ENCODE data around the gene PTK7. TPM values are rescaled to one million over a fixed set of nuclear protein-coding genes. Genes with fewer than 3 reads are reported as not detected.

PTK7 gene
- total and polyA plus RNA-seq, 2 donors (not counting 3 experiments of a cell fraction or from before 2014, with no cell fraction given) = 41.9 to 65.6 TPM

DNA sequence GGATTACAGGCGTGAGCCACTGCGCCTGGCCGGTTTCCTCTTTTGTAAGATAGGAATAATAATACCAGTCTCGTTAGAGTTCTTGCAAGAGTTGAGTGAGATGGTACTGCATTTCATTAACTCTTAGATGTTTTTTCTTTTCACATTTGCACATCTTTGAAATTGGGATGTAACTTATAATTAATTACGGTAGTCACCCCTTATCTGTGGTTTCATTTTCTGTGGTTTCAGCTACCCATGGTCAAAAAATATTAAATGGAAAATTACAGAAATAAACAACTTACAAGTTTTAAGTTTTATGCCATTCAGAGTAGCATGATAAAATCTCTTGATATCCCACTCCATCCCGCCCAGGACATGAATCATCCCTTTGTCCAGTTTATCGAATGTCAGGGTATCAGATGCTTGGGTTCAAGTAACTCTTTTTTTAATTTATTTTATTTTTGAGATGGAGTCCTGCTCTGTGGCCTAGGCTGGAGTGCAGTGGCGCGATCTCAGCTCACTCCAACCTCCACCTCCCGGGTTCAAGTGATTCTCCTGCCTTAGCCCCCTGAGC, 15.4 kb downstream of the PTK7 start:
- Histone ChIP-seq H3K9me3 (replicated peaks; ENCODE audit: control insufficient read depth, insufficient read depth, low read length) (no peaks in the 10 kb centered on the region), H3K4me2 (ENCODE audit: insufficient read depth, low read length) (peak overlapping the region; percentile 57), H3K4me1 (ENCODE audit: control insufficient read depth, extremely low read depth, insufficient read depth, low read length) (peaks cover 10% of the 10 kb centered on the region), H3K9ac (replicated peaks; ENCODE audit: extremely low read depth, insufficient read depth, low read length) (no peak overlapping the region), H3K27ac (ENCODE audit: insufficient read depth, low read depth, low read length) (no peak overlapping the region), H3K9me1 (replicated peaks; ENCODE audit: control insufficient read depth, extremely low read depth, insufficient read depth, low read length) (no peaks in the 10 kb centered on the region), H4K20me1 (replicated peaks; ENCODE audit: control insufficient read depth, extremely low read depth, insufficient read depth, low read length) (no peaks in the 10 kb centered on the region), H2AFZ (ENCODE audit: low read depth, low read length) (no peak overlapping the region), H3K36me3 (ENCODE audit: control insufficient read depth in 2 of 2, extremely low read depth in 1 of 2, insufficient read depth in 2 of 2, low read length in 2 of 2) (no peaks in the 10 kb centered on the region), H3K27me3 (ENCODE audit: control insufficient read depth in 2 of 2, insufficient read depth in 2 of 2, low read length in 2 of 2) (no peaks in the 10 kb centered on the region), H3K79me2 (ENCODE audit: control insufficient read depth, insufficient read depth, low read length) (no peaks in the 10 kb centered on the region), H3K4me3 (replicated peaks in 1 of 3; ENCODE audit: insufficient read depth in 1 of 3, low read depth in 1 of 3, low read length in 3 of 3) (no peak overlapping the region)
- dilution Hi-C loops (cut with MboI; ENCODE audit: extremely low pct_ligation_motif_present, low sequenced_read_pairs) = no loop called here
- intact Hi-C loops (cut with micrococcal nuclease) = loop anchor here (5.0 kb wide), 1 partner anchor 1084 kb away; no protein-coding TSS in a partner anchor
- no TSS peak for BruUV-seq (replicated peaks)
- CTCF ChIA-PET = interaction anchor here (1.4 kb wide), 1 partner anchor 52 kb away, joined by 5 read pairs; no protein-coding TSS in a partner anchor
- POLR2A ChIA-PET = no interaction called here
- TF ChIP-seq MYC (IDR thresholded peaks at IDR 0.05; ENCODE audit: low read depth, low read length) (no peak), GATA2 (IDR thresholded peaks at IDR 0.05; ENCODE audit: insufficient read depth, insufficient read length, low read depth, low read length) (peak; percentile 29)
- DNase-seq (ENCODE audit: low read depth, low spot score) (no peak), FAIRE-seq (no peak)

DNA sequence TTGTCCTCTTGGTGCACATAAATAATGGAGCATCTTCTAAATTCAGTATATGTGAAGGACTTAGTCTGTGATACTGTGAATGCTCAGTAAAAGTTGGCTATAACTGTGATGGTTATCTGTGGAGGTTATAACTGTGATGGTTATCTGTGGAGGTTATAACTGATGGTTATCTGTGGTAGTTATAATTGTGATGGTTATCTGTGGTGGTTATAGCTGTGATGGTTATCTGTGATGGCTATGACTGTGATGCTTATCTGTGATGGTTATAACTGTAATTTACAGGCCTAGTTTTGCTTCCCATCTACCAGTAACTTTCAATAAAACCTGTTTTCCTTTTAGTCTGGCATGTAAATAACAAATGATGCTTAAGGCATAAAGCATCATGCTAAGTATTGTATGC, 16.5 kb downstream of the PTK7 start:
- CTCF ChIA-PET = no interaction called here
- FAIRE-seq (no peak), DNase-seq (ENCODE audit: low read depth, low spot score) (no peak)
- H3K27ac ChIP-seq (ENCODE audit: insufficient read depth, low read depth, low read length) = no peak overlapping the region
- no peaks in the 10 kb centered on the region for H3K27me3 ChIP-seq (ENCODE audit: control insufficient read depth in 2 of 2, insufficient read depth in 2 of 2, low read length in 2 of 2)
- no peaks in the 10 kb centered on the region for H3K9me3 ChIP-seq (replicated peaks; ENCODE audit: control insufficient read depth, insufficient read depth, low read length)
- no peak overlapping the region for H3K4me2 ChIP-seq (ENCODE audit: insufficient read depth, low read length)
- no peaks in the 10 kb centered on the region for H3K79me2 ChIP-seq (ENCODE audit: control insufficient read depth, insufficient read depth, low read length)
- intact Hi-C loops (cut with micrococcal nuclease) = loop anchor here (5.0 kb wide), 1 partner anchor 1085 kb away; no protein-coding TSS in a partner anchor
- peaks cover 17% of the 10 kb centered on the region for H3K4me1 ChIP-seq (ENCODE audit: control insufficient read depth, extremely low read depth, insufficient read depth, low read length)
- no peak overlapping the region for H3K4me3 ChIP-seq (replicated peaks in 1 of 3; ENCODE audit: insufficient read depth in 1 of 3, low read depth in 1 of 3, low read length in 3 of 3)
- H2AFZ ChIP-seq (ENCODE audit: low read depth, low read length) = no peak overlapping the region
- no peaks in the 10 kb centered on the region for H3K9me1 ChIP-seq (replicated peaks; ENCODE audit: control insufficient read depth, extremely low read depth, insufficient read depth, low read length)
- H3K9ac ChIP-seq (replicated peaks; ENCODE audit: extremely low read depth, insufficient read depth, low read length) = no peak overlapping the region
- dilution Hi-C loops (cut with MboI; ENCODE audit: extremely low pct_ligation_motif_present, low sequenced_read_pairs) = no loop called here
- POLR2A ChIA-PET = interaction anchor here (0.6 kb wide), 1 partner anchor 182 kb away, joined by 8 read pairs; no protein-coding TSS in a partner anchor
- H3K36me3 ChIP-seq (ENCODE audit: control insufficient read depth in 2 of 2, extremely low read depth in 1 of 2, insufficient read depth in 2 of 2, low read length in 2 of 2) = no peaks in the 10 kb centered on the region
- TF ChIP-seq POLR2AphosphoS5 (IDR thresholded peaks at IDR 0.05; ENCODE audit: insufficient read depth, low read depth, low read length) (no peak), GATA2 (IDR thresholded peaks at IDR 0.05; ENCODE audit: insufficient read depth, insufficient read length, low read depth, low read length) (peak; percentile 9)
- no peaks in the 10 kb centered on the region for H4K20me1 ChIP-seq (replicated peaks; ENCODE audit: control insufficient read depth, extremely low read depth, insufficient read depth, low read length)
- no TSS peak for BruUV-seq (replicated peaks)
